ENCODE results near the gene MYEOV.

DNA sequence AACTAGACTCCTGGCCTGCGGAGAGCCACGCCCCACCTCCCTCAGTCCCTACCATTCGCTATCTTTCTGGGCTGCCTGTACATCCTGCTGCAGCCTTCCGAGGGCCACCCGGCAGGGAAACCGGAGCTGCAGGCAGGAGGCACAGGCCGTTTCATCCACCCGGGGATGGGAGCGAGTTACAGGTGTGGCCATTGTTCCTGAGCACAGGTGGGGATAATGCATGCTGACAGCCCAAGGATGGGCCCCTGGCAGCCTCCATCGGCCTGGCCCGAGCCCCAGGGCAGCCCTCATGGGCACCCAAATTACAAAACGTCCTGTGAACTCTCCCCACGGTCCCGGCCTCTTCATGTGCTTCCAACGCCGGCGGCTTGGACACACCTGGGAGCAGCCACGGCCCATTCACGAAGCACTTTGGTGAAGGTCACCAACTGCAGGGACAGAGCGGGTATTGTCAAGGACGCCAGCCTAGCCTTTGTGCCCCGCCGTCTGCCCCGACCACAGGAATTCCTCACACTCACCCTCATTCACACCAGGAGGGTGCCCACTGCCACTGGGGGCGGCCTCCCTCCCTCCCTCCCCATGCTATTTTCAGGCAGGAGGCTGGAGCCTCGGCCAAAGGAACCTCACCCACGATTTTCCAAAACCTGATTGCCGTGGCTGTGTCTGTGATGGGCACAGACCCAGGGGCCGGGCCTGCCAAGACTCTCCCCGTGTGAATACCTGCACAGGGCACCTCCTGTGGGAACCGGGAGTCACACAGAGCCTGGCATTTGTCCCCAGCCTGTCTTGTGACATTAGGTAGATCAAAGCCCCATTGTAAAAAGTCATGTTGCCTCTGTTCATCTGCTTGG, 42.1 kb upstream of the MYEOV start:
- TF ChIP-seq, protein P1, sequence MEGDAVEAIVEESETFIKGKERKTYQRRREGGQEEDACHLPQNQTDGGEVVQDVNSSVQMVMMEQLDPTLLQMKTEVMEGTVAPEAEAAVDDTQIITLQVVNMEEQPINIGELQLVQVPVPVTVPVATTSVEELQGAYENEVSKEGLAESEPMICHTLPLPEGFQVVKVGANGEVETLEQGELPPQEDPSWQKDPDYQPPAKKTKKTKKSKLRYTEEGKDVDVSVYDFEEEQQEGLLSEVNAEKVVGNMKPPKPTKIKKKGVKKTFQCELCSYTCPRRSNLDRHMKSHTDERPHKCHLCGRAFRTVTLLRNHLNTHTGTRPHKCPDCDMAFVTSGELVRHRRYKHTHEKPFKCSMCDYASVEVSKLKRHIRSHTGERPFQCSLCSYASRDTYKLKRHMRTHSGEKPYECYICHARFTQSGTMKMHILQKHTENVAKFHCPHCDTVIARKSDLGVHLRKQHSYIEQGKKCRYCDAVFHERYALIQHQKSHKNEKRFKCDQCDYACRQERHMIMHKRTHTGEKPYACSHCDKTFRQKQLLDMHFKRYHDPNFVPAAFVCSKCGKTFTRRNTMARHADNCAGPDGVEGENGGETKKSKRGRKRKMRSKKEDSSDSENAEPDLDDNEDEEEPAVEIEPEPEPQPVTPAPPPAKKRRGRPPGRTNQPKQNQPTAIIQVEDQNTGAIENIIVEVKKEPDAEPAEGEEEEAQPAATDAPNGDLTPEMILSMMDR (conservative IDR thresholded peaks at IDR 0.05; ENCODE audit: low read depth in 2 of 2) = no peak
- TF ChIP-seq EZH2 (IDR thresholded peaks at IDR 0.05; ENCODE audit: low read depth, unreplicated experiment) (no peak), POLR2AphosphoS5 (IDR thresholded peaks at IDR 0.05; ENCODE audit: low read depth) (no peak), STAT1 (IDR thresholded peaks at IDR 0.05; ENCODE audit: unreplicated experiment) (no peak), JUNB (IDR thresholded peaks at IDR 0.05; ENCODE audit: unreplicated experiment) (no peak)
- TF ChIP-seq, protein P2, sequence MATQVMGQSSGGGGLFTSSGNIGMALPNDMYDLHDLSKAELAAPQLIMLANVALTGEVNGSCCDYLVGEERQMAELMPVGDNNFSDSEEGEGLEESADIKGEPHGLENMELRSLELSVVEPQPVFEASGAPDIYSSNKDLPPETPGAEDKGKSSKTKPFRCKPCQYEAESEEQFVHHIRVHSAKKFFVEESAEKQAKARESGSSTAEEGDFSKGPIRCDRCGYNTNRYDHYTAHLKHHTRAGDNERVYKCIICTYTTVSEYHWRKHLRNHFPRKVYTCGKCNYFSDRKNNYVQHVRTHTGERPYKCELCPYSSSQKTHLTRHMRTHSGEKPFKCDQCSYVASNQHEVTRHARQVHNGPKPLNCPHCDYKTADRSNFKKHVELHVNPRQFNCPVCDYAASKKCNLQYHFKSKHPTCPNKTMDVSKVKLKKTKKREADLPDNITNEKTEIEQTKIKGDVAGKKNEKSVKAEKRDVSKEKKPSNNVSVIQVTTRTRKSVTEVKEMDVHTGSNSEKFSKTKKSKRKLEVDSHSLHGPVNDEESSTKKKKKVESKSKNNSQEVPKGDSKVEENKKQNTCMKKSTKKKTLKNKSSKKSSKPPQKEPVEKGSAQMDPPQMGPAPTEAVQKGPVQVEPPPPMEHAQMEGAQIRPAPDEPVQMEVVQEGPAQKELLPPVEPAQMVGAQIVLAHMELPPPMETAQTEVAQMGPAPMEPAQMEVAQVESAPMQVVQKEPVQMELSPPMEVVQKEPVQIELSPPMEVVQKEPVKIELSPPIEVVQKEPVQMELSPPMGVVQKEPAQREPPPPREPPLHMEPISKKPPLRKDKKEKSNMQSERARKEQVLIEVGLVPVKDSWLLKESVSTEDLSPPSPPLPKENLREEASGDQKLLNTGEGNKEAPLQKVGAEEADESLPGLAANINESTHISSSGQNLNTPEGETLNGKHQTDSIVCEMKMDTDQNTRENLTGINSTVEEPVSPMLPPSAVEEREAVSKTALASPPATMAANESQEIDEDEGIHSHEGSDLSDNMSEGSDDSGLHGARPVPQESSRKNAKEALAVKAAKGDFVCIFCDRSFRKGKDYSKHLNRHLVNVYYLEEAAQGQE (IDR thresholded peaks at IDR 0.05; ENCODE audit: unreplicated experiment) = no peak
